Measurements from ENCODE around the gene MYLK. TPM values are rescaled to one million over a fixed set of nuclear protein-coding genes. Genes with fewer than 3 reads are reported as not detected.

Gene MYLK
- total and polyA plus RNA-seq, 5 donors from 2014 or later = 0.07 to 2.9 (median 0.20) TPM; not detected in 1

GRCh38 chr3:123861081-123861836 is 22.9 kb downstream of the MYLK start:
- H3K36me3 ChIP-seq (ENCODE audit: control insufficient read depth, insufficient read depth, low read length) = no peaks in the 10 kb centered on the region
- H3K27me3 ChIP-seq (ENCODE audit: control insufficient read depth, insufficient read depth, low read length) = no peaks in the 10 kb centered on the region
- H3K4me1 ChIP-seq (ENCODE audit: control insufficient read depth, insufficient read depth, low read length, poor library complexity, severe bottlenecking) = no peaks in the 10 kb centered on the region
- H3K9me3 Mint-ChIP-seq = peaks cover 0 to 3% (median 0%) of the 10 kb centered on the region in 7 donors
- DNase-seq (no peak), ATAC-seq (ENCODE audit: low read depth in 2 of 2) (no peak)
- no peaks in the 10 kb centered on the region for H3K36me3 Mint-ChIP-seq
- H3K9me3 ChIP-seq (ENCODE audit: control insufficient read depth in 2 of 2, low read length in 2 of 2) = no peaks in the 10 kb centered on the region
- H3K4me1 Mint-ChIP-seq = no peaks in the 10 kb centered on the region
- H3K27me3 Mint-ChIP-seq = no peaks in the 10 kb centered on the region
- H3K4me3 ChIP-seq (ENCODE audit: low read depth, low read length) = no peak overlapping the region
- no peak overlapping the region for H3K27ac ChIP-seq (ENCODE audit: insufficient read depth, low read length, poor library complexity, severe bottlenecking)
- H3K4me3 Mint-ChIP-seq = no peak overlapping the region
- H3K27ac Mint-ChIP-seq = no peak overlapping the region

DNA sequence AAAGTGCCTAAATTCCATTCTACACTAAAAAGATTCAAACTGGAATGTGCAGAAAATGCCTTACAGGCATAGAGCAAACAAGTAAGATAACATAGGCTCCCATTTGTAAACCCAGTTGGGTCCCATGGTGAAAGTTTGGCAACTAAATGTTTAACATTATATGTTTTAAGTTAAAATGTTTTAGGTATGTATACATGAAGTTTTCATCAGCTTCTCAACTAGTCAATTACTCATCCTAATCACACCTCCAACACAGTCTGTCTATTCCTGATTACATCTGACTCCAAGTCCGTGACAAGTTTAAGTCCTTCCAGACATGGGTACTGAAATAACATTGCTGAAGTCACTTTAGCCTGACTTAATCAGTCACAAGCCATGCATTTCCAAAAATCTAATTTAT is 25.0 kb downstream of the MYLK start:
- H3K9me3 ChIP-seq (ENCODE audit: control insufficient read depth in 2 of 2, low read length in 2 of 2) = no peaks in the 10 kb centered on the region
- H3K27ac Mint-ChIP-seq = no peak overlapping the region
- H3K4me3 Mint-ChIP-seq = no peak overlapping the region
- H3K9me3 Mint-ChIP-seq = peaks cover 0 to 7% (median 0%) of the 10 kb centered on the region in 7 donors
- DNase-seq (no peak), ATAC-seq (ENCODE audit: low read depth in 2 of 2) (no peak)
- no peak overlapping the region for H3K4me3 ChIP-seq (ENCODE audit: low read depth, low read length)
- H3K36me3 Mint-ChIP-seq = no peaks in the 10 kb centered on the region
- no peaks in the 10 kb centered on the region for H3K36me3 ChIP-seq (ENCODE audit: control insufficient read depth, insufficient read depth, low read length)
- no peaks in the 10 kb centered on the region for H3K4me1 ChIP-seq (ENCODE audit: control insufficient read depth, insufficient read depth, low read length, poor library complexity, severe bottlenecking)
- H3K27me3 Mint-ChIP-seq = no peaks in the 10 kb centered on the region
- no peak overlapping the region for H3K27ac ChIP-seq (ENCODE audit: insufficient read depth, low read length, poor library complexity, severe bottlenecking)
- no peaks in the 10 kb centered on the region for H3K4me1 Mint-ChIP-seq
- H3K27me3 ChIP-seq (ENCODE audit: control insufficient read depth, insufficient read depth, low read length) = no peaks in the 10 kb centered on the region

DNA sequence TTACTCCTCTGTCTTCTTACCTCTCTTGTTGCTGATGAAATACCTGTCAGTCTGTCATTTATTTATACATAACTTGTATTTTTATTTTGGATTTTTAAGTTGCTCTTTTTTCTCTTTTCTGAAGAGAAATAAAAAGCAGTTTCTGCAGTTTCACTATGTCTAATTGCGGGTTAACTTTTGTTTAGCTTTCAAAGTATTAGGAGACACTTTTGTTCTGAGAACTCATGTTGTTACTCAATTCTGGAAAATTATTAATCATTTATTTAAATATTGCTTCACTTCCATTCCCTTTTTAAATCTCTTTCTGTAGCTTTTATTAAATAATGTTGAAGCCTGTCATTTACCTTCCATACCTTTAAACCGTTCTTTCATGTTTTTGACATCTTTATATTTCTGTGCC is 29.2 kb downstream of the MYLK start:
- peaks cover 5% of the 10 kb centered on the region for H3K27me3 ChIP-seq (ENCODE audit: control insufficient read depth, insufficient read depth, low read length)
- H3K4me1 ChIP-seq (ENCODE audit: control insufficient read depth, insufficient read depth, low read length, poor library complexity, severe bottlenecking) = no peaks in the 10 kb centered on the region
- Mint-ChIP-seq H3K36me3 (no peaks in the 10 kb centered on the region), H3K4me1 (no peaks in the 10 kb centered on the region), H3K27ac (no peak overlapping the region), H3K4me3 (no peak overlapping the region), H3K9me3 (peaks cover 0 to 7% (median 3%) of the 10 kb centered on the region in 7 donors), H3K27me3 (peaks cover 1% of the 10 kb centered on the region)
- DNase-seq = peak in 1 of 3 donors; percentile 21
- no peaks in the 10 kb centered on the region for H3K36me3 ChIP-seq (ENCODE audit: control insufficient read depth, insufficient read depth, low read length)
- peaks cover 0 to 3% of the 10 kb centered on the region in 2 experiments for H3K9me3 ChIP-seq (ENCODE audit: control insufficient read depth in 2 of 2, low read length in 2 of 2)
- ATAC-seq (ENCODE audit: low read depth in 2 of 2) = no peak
- no peak overlapping the region for H3K27ac ChIP-seq (ENCODE audit: insufficient read depth, low read length, poor library complexity, severe bottlenecking)
- no peak overlapping the region for H3K4me3 ChIP-seq (ENCODE audit: low read depth, low read length)

DNA sequence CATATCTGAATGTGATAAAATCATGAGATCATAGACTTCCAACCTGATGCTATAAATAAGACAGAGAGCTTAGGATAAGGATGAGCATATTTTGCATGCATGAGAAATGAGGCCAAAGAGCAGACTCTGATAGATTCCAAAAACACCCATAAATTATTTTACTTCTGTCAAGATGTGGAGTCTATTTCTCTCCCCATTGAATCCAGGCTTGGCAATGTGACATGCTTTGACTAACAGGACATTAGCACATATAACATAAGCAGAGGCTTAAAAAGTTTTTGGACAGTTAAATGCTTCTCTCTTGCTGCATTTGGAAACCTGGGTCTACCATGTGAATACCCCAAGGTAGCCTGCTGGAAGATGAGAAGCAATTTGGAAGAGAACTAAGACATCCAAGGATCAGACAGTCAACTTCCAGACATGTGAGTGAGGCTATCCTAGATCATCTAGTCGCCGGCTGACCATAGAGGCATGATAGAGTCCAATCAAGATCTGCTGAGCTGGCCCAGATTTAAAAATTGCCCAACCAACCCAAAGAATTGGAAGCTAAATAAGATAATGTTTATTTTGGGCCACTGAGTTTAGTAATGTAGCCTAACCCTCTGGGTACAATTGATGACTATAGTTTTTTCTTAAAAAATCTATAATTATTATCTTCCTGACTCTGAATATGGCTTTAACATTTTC is 30.3 kb downstream of the MYLK start:
- ATAC-seq (ENCODE audit: low read depth in 2 of 2) (no peak), DNase-seq (no peak)
- H3K9me3 Mint-ChIP-seq = peaks cover 0 to 16% (median 4%) of the 10 kb centered on the region in 7 donors
- Histone ChIP-seq H3K9me3 (ENCODE audit: control insufficient read depth in 2 of 2, low read length in 2 of 2) (peaks cover 0 to 5% of the 10 kb centered on the region in 2 experiments), H3K4me1 (ENCODE audit: control insufficient read depth, insufficient read depth, low read length, poor library complexity, severe bottlenecking) (no peaks in the 10 kb centered on the region), H3K27me3 (ENCODE audit: control insufficient read depth, insufficient read depth, low read length) (peaks cover 5% of the 10 kb centered on the region), H3K27ac (ENCODE audit: insufficient read depth, low read length, poor library complexity, severe bottlenecking) (no peak overlapping the region), H3K4me3 (ENCODE audit: low read depth, low read length) (no peak overlapping the region), H3K36me3 (ENCODE audit: control insufficient read depth, insufficient read depth, low read length) (no peaks in the 10 kb centered on the region)
- H3K27ac Mint-ChIP-seq = no peak overlapping the region
- H3K4me3 Mint-ChIP-seq = no peak overlapping the region
- H3K27me3 Mint-ChIP-seq = peaks cover 4% of the 10 kb centered on the region
- H3K36me3 Mint-ChIP-seq = no peaks in the 10 kb centered on the region
- H3K4me1 Mint-ChIP-seq = no peaks in the 10 kb centered on the region

GRCh38 chr3:123847209-123847608 is 36.9 kb downstream of the MYLK start:
- Histone ChIP-seq H3K9me3 (ENCODE audit: control insufficient read depth in 2 of 2, low read length in 2 of 2) (peaks cover 5 to 25% of the 10 kb centered on the region in 2 experiments), H3K4me1 (ENCODE audit: control insufficient read depth, insufficient read depth, low read length, poor library complexity, severe bottlenecking) (no peaks in the 10 kb centered on the region), H3K36me3 (ENCODE audit: control insufficient read depth, insufficient read depth, low read length) (no peaks in the 10 kb centered on the region), H3K27ac (ENCODE audit: insufficient read depth, low read length, poor library complexity, severe bottlenecking) (no peak overlapping the region), H3K27me3 (ENCODE audit: control insufficient read depth, insufficient read depth, low read length) (no peaks in the 10 kb centered on the region), H3K4me3 (ENCODE audit: low read depth, low read length) (no peak overlapping the region)
- H3K9me3 Mint-ChIP-seq = peaks cover 1 to 30% (median 7%) of the 10 kb centered on the region in 7 donors
- peaks cover 4% of the 10 kb centered on the region for H3K27me3 Mint-ChIP-seq
- no peak overlapping the region for H3K27ac Mint-ChIP-seq
- ATAC-seq (ENCODE audit: low read depth in 2 of 2) (no peak), DNase-seq (no peak)
- no peak overlapping the region for H3K4me3 Mint-ChIP-seq
- no peaks in the 10 kb centered on the region for H3K36me3 Mint-ChIP-seq
- no peaks in the 10 kb centered on the region for H3K4me1 Mint-ChIP-seq

- H3K4me3 Mint-ChIP-seq = no peak overlapping the region
- DNase-seq = no peak
- H3K4me1 Mint-ChIP-seq = no peaks in the 10 kb centered on the region
- H3K4me3 ChIP-seq (ENCODE audit: low read depth, low read length) = no peak overlapping the region
- H3K36me3 Mint-ChIP-seq = no peaks in the 10 kb centered on the region
- H3K4me1 ChIP-seq (ENCODE audit: control insufficient read depth, insufficient read depth, low read length, poor library complexity, severe bottlenecking) = no peaks in the 10 kb centered on the region
- no peaks in the 10 kb centered on the region for H3K36me3 ChIP-seq (ENCODE audit: control insufficient read depth, insufficient read depth, low read length)
- H3K27ac Mint-ChIP-seq = no peak overlapping the region
- ATAC-seq (ENCODE audit: low read depth in 2 of 2) = no peak
- peaks cover 1 to 34% (median 9%) of the 10 kb centered on the region in 7 donors for H3K9me3 Mint-ChIP-seq
- H3K27me3 Mint-ChIP-seq = no peaks in the 10 kb centered on the region
- no peaks in the 10 kb centered on the region for H3K27me3 ChIP-seq (ENCODE audit: control insufficient read depth, insufficient read depth, low read length)
- H3K9me3 ChIP-seq (ENCODE audit: control insufficient read depth in 2 of 2, low read length in 2 of 2) = peaks cover 5 to 26% of the 10 kb centered on the region in 2 experiments
- no peak overlapping the region for H3K27ac ChIP-seq (ENCODE audit: insufficient read depth, low read length, poor library complexity, severe bottlenecking)
Observed at GRCh38 chr3:123843668-123844067, 40.5 kb downstream of the MYLK start.

DNA sequence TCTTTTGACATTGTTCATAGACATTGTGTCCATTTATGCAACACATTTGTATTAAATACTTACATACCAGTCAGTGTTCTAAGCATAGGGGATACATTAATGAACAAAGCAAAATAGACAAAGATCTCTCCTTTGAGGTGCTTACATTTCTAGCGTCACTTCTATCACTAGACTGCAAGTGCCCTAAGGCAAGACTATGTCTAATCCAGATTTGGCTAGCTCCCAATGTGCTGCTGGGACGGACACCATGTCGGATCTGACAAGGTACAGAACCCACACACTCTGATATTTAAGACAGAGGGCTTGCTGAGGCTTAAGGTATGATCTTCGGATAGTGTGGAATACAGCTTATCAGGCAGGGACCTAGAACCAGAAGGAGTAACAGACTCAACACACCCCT is 41.4 kb downstream of the MYLK start:
- H3K36me3 Mint-ChIP-seq = no peaks in the 10 kb centered on the region
- no peaks in the 10 kb centered on the region for H3K27me3 Mint-ChIP-seq
- H3K9me3 ChIP-seq (ENCODE audit: control insufficient read depth in 2 of 2, low read length in 2 of 2) = peaks cover 5 to 21% of the 10 kb centered on the region in 2 experiments
- no peak overlapping the region for H3K27ac ChIP-seq (ENCODE audit: insufficient read depth, low read length, poor library complexity, severe bottlenecking)
- H3K27ac Mint-ChIP-seq = no peak overlapping the region
- peaks cover 5 to 29% (median 9%) of the 10 kb centered on the region in 7 donors for H3K9me3 Mint-ChIP-seq
- H3K4me1 Mint-ChIP-seq = no peaks in the 10 kb centered on the region
- no peaks in the 10 kb centered on the region for H3K4me1 ChIP-seq (ENCODE audit: control insufficient read depth, insufficient read depth, low read length, poor library complexity, severe bottlenecking)
- no peak overlapping the region for H3K4me3 Mint-ChIP-seq
- DNase-seq (no peak), ATAC-seq (ENCODE audit: low read depth in 2 of 2) (no peak)
- no peaks in the 10 kb centered on the region for H3K36me3 ChIP-seq (ENCODE audit: control insufficient read depth, insufficient read depth, low read length)
- no peaks in the 10 kb centered on the region for H3K27me3 ChIP-seq (ENCODE audit: control insufficient read depth, insufficient read depth, low read length)
- no peak overlapping the region for H3K4me3 ChIP-seq (ENCODE audit: low read depth, low read length)
